ENCODE results near the gene KIF5A.
A peak's percentile ranks its signal among the peaks of the same experiment; 100 is the strongest.
"Not testable (repeated sequence)": the region's sequence is repeated elsewhere in the genome, so short reads cannot be mapped to it uniquely, and the experiment has no call there.

Gene KIF5A

DNA sequence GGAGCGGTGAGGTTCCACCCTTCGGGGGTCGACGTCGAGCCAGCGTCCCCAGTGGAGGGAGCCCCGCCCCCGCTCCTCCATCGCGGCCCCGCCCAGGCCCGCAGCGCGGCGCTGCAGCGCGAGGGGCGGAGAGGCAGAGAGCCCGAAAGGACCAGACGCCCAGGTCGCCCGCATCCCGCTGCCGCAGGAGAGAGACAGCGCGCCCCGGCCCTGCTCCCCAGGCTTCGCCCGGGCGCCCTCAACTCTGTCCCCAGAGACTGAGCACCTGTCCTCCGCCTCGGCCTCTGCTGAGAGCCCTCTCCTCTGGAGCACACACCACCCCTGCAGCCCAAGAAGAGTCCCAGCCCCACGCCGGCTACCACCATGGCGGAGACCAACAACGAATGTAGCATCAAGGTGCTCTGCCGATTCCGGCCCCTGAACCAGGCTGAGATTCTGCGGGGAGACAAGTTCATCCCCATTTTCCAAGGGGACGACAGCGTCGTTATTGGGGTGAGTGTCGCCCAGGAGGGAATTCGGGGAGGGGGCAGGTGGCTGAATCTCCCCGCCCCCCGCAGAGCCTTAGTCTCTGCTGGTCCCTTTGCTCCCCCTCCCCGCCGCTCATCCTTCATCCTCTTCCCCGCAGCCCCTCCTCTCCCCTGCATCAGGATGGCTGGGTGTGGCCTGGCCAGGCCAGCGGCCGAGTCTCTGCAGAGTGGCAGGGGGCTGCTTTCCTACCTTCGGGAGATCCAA lies at the start of gene KIF5A:
TSS of gene KIF5A (plus strand) at position 136 of the 732 bp plus-strand sequence. CDS start at position 364, 228 bp downstream.
- ATAC-seq = peak; percentile 26
- H3K4me1 Mint-ChIP-seq = peaks cover 34% of the 10 kb centered on the region
- peak; percentile 71 for DNase-seq

DNA sequence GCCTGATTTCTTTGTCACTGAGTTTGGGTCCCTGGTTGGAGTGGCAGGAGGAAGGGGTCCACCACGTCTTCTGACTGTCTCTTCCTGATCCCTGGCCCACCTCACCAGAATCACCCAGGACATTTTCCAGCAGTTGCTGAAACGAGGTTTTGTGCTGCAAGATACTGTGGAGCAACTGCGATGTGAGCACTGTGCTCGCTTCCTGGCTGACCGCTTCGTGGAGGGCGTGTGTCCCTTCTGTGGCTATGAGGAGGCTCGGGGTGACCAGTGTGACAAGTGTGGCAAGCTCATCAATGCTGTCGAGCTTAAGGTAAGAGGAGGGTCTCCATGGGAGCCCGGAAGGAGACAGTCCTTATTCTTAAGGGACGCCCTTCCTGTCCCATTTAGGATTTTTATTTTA lies 49.6 kb upstream of the KIF5A start:
- ATAC-seq = no peak
- H3K4me3 Mint-ChIP-seq = no peak overlapping the region
- no peaks in the 10 kb centered on the region for H3K9me3 Mint-ChIP-seq
- no peaks in the 10 kb centered on the region for H3K27me3 Mint-ChIP-seq
- DNase-seq = no peak
- H3K27ac Mint-ChIP-seq = no peak overlapping the region
- H3K36me3 Mint-ChIP-seq (ENCODE audit: low read depth) = peaks cover 74% of the 10 kb centered on the region
- peaks cover 4% of the 10 kb centered on the region for H3K4me1 Mint-ChIP-seq

More for the DNA sequence above, at the start of gene KIF5A:
- Mint-ChIP-seq H3K9me3 (no peaks in the 10 kb centered on the region), H3K27ac (peak within 1 kb of the TSS; percentile 45), H3K4me3 (peak within 1 kb of the TSS; percentile 78), H3K36me3 (ENCODE audit: low read depth) (peaks cover 8% of the 10 kb centered on the region), H3K27me3 (peaks cover 11% of the 10 kb centered on the region)

DNA sequence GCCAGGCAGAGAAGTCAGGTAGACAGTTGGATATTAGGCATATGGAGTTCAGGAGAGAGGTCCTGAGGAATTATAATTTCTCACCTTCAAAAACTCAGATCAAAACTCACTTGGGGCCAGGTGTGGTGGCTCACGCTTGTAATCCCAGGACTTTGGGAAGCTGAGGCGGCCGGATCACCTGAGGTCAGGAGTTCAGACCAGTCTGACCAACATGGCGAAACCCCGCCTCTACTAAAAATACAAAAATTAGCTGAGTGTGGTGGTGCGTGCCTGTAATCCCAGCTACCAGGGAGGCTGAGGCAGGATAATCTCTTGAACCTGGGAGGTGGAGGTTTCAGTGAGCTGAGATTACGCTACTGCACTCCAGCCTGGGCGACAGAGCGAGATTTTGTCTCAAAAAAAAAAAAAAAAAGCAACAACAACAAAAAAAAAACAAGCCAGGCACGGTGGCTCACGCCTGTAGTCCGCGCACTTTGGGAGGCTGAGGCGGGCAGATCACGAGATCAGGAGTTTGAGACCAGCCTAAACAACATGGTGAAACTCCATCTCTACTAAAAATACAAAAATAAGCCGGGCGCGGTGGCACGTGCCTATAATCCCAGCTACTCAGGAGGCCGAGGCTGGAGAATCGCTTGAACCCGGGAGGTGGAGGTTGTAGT lies 47.4 kb upstream of the KIF5A start:
- DNase-seq, H3K27ac Mint-ChIP-seq, H3K27me3 Mint-ChIP-seq, H3K4me1 Mint-ChIP-seq, ATAC-seq, H3K4me3 Mint-ChIP-seq, H3K9me3 Mint-ChIP-seq: not testable (repeated sequence)
- H3K36me3 Mint-ChIP-seq (ENCODE audit: low read depth) = peaks cover 76% of the 10 kb centered on the region

DNA sequence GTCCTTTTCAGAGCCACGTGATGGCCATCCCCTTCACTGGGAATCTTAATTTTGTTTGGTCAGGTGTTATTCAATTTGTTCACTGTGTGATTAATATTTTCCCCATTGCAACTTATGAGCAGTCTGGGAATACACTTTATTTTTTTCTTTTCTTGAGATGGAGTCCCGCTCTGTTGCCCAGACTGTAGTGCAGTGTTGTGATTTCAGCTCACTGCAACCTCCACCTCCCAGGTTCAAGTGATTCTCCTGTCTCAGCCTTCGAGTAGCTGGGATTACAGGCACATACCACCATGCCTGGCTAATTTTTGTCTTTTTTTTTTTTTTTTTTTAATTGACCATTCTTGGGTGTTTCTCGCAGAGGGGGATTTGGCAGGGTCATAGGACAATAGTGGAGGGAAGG lies 43.3 kb upstream of the KIF5A start:
- not testable (repeated sequence) for H3K27me3 Mint-ChIP-seq, H3K4me3 Mint-ChIP-seq, H3K9me3 Mint-ChIP-seq, H3K27ac Mint-ChIP-seq, DNase-seq, ATAC-seq, H3K4me1 Mint-ChIP-seq
- peaks cover 54% of the 10 kb centered on the region for H3K36me3 Mint-ChIP-seq (ENCODE audit: low read depth)

DNA sequence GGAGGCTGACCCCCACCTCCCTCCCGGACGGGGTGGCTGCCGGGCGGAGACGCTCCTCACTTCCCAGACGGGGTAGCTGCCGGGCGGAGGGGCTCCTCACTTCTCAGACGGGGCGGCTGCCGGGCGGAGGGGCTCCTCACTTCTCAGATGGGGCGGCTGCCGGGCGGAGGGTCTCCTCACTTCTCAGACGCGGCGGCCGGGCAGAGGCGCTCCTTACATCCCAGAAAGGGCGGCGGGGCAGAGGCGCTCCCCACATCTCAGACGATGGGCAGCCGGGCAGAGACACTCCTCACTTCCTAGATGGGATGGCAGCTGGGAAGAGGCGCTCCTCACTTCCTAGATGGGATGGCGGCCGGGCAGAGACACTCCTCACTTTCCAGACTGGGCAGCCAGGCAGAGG lies 42.0 kb upstream of the KIF5A start:
- ATAC-seq, H3K27ac Mint-ChIP-seq, H3K4me3 Mint-ChIP-seq, H3K27me3 Mint-ChIP-seq, DNase-seq, H3K9me3 Mint-ChIP-seq, H3K4me1 Mint-ChIP-seq: not testable (repeated sequence)
- peaks cover 59% of the 10 kb centered on the region for H3K36me3 Mint-ChIP-seq (ENCODE audit: low read depth)

DNA sequence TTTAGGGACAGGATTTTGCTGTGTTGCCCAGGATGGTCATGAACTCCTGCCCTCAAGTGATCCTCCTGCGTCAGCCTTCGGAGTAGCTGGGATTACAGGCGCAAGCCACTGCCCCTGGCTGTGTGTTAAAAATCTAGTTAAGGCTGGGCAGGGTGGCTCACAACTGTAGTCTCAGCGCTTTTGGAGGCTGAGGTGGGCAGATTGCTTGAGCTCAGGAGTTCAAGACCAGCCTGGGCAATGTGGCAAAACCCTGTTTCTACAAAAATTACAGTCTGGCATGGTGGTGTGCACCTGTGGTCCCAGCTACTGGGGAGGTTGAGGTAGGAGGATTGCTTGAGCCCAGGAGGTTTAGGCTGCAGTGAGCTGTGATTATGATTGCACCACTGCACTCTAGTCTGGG lies 38.7 kb upstream of the KIF5A start:
- ATAC-seq = no peak
- H3K4me3 Mint-ChIP-seq = no peak overlapping the region
- no peaks in the 10 kb centered on the region for H3K27me3 Mint-ChIP-seq

DNA sequence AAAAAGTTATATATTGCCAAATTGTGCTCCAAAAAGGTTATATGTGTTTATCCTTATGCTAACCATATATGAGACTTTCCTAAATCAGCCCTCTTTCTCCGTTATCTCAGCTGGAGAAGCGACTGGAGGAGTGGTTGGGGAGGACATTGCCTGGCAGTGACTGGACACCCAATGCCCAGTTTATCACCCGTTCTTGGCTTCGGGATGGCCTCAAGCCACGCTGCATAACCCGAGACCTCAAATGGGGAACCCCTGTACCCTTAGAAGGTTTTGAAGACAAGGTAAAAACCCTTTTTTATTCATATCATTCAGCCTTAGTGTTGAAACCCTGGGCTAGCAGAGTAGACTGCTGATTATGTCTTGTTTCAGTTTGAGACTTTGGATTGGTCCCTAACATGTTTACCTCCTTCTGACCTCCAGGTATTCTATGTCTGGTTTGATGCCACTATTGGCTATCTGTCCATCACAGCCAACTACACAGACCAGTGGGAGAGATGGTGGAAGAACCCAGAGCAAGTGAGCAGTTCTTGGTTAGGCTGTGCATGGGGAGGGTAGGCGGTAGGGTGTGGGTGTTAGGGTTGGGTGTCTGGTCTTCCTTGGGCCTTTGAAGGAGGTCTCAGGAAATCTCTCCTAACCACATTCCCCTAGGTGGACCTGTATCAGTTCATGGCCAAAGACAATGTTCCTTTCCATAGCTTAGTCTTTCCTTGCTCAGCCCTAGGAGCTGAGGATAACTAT lies 38.1 kb upstream of the KIF5A start:
- peak overlapping the region; percentile 70 for H3K27ac Mint-ChIP-seq
- no peaks in the 10 kb centered on the region for H3K9me3 Mint-ChIP-seq
- ATAC-seq (no peak), DNase-seq (no peak)
- H3K4me1 Mint-ChIP-seq = peaks cover 2% of the 10 kb centered on the region
- H3K36me3 Mint-ChIP-seq (ENCODE audit: low read depth) = peaks cover 61% of the 10 kb centered on the region
- no peak overlapping the region for H3K4me3 Mint-ChIP-seq
- no peaks in the 10 kb centered on the region for H3K27me3 Mint-ChIP-seq

More for the DNA sequence above, 38.7 kb upstream of the KIF5A start:
- DNase-seq = no peak
- Mint-ChIP-seq H3K27ac (no peak overlapping the region), H3K9me3 (no peaks in the 10 kb centered on the region), H3K4me1 (peaks cover 2% of the 10 kb centered on the region), H3K36me3 (ENCODE audit: low read depth) (peaks cover 61% of the 10 kb centered on the region)

DNA sequence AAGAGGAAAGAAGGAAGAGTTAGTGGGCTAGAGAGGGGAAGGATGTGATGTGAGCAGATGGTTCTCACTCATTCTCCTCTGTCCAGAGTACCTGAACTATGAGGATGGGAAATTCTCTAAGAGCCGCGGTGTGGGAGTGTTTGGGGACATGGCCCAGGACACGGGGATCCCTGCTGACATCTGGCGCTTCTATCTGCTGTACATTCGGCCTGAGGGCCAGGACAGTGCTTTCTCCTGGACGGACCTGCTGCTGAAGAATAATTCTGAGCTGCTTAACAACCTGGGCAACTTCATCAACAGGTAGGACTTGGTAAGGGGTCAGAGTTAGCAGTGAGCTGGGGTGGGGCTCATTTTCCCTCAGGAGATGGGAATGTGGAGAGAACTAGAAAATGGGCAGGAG lies 37.2 kb upstream of the KIF5A start:
- peak overlapping the region; percentile 70 for H3K27ac Mint-ChIP-seq
- H3K9me3 Mint-ChIP-seq = no peaks in the 10 kb centered on the region
- DNase-seq (no peak), ATAC-seq (no peak)
- peaks cover 70% of the 10 kb centered on the region for H3K36me3 Mint-ChIP-seq (ENCODE audit: low read depth)
- no peaks in the 10 kb centered on the region for H3K27me3 Mint-ChIP-seq
- H3K4me3 Mint-ChIP-seq = no peak overlapping the region
- H3K4me1 Mint-ChIP-seq = peaks cover 7% of the 10 kb centered on the region

DNA sequence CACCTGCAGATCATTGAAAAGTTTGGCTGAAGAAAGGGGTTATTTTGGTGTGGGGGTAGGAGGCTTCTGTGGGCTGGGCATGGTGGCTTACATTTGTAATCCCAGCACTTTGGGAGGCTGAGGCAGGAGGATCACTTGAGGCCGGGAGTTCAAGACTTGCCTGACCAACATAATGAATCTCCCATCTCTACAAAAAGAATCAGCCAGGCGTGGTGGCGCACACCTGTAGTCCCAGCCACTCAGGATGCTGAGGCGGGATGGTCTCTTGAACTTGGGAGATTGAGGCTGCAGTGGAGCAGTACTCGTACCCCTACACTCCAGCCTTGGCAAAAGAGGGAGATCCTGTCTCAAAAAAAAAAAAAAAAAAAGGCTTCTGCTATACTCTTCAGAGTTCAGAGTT lies 36.6 kb upstream of the KIF5A start:
- DNase-seq (no peak), ATAC-seq (no peak)
- Mint-ChIP-seq H3K4me3 (no peak overlapping the region), H3K36me3 (ENCODE audit: low read depth) (peaks cover 75% of the 10 kb centered on the region), H3K27me3 (no peaks in the 10 kb centered on the region), H3K9me3 (no peaks in the 10 kb centered on the region), H3K27ac (no peak overlapping the region), H3K4me1 (peaks cover 11% of the 10 kb centered on the region)

DNA sequence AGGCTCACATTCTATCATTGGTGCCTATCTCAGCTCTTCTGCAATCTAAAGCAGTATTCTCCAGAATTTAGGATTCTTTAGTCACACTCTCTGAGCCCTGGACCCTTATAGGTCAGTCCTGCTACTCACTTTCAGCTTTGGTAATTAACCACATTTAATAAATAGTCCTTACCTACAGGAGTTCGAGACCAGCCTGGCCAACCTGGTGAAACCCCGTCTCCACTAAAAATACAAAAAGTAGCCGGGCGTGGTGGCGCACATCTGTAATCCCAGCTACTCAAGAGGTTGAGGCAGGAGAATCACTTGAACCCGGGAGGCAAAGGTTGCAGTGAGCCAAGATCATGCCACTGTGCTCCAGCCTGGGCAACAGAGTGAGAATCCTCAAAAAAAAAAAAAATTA lies 36.2 kb upstream of the KIF5A start:
- not testable (repeated sequence) for H3K27ac Mint-ChIP-seq, ATAC-seq, DNase-seq, H3K27me3 Mint-ChIP-seq, H3K9me3 Mint-ChIP-seq, H3K4me3 Mint-ChIP-seq
- peaks cover 15% of the 10 kb centered on the region for H3K4me1 Mint-ChIP-seq
- peaks cover 79% of the 10 kb centered on the region for H3K36me3 Mint-ChIP-seq (ENCODE audit: low read depth)

DNA sequence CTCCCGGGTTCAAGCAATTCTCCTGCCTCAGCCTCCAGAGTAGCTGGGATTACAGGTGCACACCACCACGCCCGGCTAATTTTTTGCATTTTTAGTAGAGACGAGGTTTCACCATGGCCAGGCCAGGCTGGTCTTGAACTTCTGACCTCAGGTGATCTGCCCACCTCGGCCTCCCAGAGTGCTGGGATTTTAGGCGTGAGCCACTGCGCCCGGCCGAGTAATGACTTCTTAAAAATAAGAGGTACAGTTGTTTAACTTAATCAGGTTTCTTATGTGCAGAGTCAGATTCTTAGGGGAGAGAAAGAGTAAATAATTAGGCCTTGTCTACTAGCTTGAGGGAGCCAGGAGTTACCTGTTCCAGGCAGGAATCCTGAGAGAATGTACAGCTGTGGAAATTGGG lies 35.6 kb upstream of the KIF5A start:
- H3K27me3 Mint-ChIP-seq, H3K4me3 Mint-ChIP-seq: not testable (repeated sequence)
- peaks cover 81% of the 10 kb centered on the region for H3K36me3 Mint-ChIP-seq (ENCODE audit: low read depth)

DNA sequence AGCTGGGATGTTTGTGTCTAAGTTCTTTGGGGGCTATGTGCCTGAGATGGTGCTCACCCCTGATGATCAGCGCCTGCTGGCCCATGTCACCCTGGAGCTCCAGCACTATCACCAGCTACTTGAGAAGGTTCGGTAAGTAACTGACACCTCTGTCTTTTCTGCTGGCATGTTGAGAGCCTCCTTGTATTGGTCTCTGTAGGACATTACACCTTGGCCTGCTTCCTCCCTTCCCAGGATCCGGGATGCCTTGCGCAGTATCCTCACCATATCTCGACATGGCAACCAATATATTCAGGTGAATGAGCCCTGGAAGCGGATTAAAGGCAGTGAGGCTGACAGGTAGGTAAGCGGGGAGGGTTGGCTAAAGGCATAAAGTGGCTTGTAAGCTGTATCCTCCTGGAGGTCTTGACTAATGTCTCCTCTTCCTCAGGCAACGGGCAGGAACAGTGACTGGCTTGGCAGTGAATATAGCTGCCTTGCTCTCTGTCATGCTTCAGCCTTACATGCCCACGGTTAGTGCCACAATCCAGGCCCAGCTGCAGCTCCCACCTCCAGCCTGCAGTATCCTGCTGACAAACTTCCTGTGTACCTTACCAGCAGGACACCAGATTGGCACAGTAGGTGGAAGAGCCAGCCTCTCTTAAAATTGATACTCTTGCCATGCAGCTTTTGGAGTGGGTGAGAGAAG lies 35.0 kb upstream of the KIF5A start:
- H3K36me3 Mint-ChIP-seq (ENCODE audit: low read depth) = peaks cover 83% of the 10 kb centered on the region

More for the DNA sequence above, 35.6 kb upstream of the KIF5A start:
- Mint-ChIP-seq H3K4me1 (peaks cover 21% of the 10 kb centered on the region), H3K27ac (peak overlapping the region; percentile 39)
- ATAC-seq, H3K9me3 Mint-ChIP-seq, DNase-seq: not testable (repeated sequence)

DNA sequence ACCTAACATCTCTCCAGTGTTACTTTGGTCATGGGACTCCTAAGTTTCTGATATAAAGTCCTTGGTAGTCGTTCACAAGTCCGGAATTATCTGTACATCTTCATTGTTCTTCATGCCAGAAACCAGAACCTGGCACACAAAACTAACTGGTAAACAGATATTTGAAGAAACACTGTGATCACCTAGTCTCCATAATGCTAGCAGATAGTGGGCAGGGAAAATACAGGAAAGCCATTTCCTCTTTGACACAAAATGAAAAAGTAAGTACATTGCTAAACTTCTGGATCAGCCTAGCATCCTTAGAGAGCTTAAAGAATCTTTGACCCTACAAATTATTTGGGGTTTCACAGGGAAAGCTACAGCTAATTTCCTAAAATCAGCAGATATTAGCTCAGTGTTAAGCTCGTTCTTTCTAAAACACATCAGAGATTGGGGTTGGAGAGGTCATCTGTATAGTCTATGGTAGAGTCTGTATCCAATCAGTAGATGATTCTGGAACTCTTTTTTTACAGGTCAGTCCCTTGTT lies 34.4 kb upstream of the KIF5A start:
- peaks cover 88% of the 10 kb centered on the region for H3K36me3 Mint-ChIP-seq (ENCODE audit: low read depth)
- H3K27ac Mint-ChIP-seq = peak overlapping the region; percentile 12
- DNase-seq (no peak), ATAC-seq (no peak)
- peaks cover 26% of the 10 kb centered on the region for H3K4me1 Mint-ChIP-seq
- H3K27me3 Mint-ChIP-seq = no peaks in the 10 kb centered on the region
- no peaks in the 10 kb centered on the region for H3K9me3 Mint-ChIP-seq
- no peak overlapping the region for H3K4me3 Mint-ChIP-seq

More for the DNA sequence above, 35.0 kb upstream of the KIF5A start:
- Mint-ChIP-seq H3K27me3 (no peaks in the 10 kb centered on the region), H3K27ac (peak overlapping the region; percentile 39), H3K4me1 (peaks cover 22% of the 10 kb centered on the region), H3K9me3 (no peaks in the 10 kb centered on the region), H3K4me3 (no peak overlapping the region)
- DNase-seq = no peak
- no peak for ATAC-seq

DNA sequence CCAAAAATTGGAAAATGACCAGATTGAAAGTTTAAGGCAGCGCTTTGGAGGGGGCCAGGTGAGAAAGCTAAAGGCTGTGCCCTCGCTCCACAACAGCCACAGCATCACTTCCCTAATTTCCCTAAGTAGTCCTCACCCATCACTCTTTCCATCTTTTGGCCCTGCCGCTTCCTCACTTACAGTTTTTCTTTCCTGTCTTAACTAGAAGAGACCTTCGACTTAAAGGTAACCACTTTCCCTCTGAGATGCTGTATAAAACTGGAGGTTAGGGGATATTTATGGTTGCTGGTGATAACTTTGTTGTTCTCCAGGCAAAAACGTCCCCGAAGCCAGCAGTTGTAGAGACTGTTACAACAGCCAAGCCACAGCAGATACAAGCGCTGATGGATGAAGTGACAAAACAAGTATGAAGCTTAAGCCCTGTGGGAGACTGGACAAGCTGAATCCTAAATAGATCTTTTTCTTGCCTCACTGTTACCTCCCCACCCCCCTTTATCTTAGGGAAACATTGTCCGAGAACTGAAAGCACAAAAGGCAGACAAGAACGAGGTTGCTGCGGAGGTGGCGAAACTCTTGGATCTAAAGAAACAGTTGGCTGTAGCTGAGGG lies 33.8 kb upstream of the KIF5A start:
- Mint-ChIP-seq H3K4me1 (peaks cover 29% of the 10 kb centered on the region), H3K27me3 (no peaks in the 10 kb centered on the region), H3K4me3 (no peak overlapping the region), H3K27ac (peak overlapping the region; percentile 65), H3K36me3 (ENCODE audit: low read depth) (peaks cover 86% of the 10 kb centered on the region), H3K9me3 (no peaks in the 10 kb centered on the region)
- DNase-seq (no peak), ATAC-seq (no peak)

Data from activated naive CD8-positive, alpha-beta T cell treated with anti-CD3 and anti-CD28 coated beads, Interleukin-2, amount 50 U/mL, for 24 hours (primary cell).